Heart left ventricle (tissue), 13 donors: ENCODE measurements around the gene GZF1.

Source experiments
- POLR2A ChIP-seq, 2 donors: fragments of 450-650 bp; IDR thresholded peaks; one replicate each; pipeline ENCODE4 v1.6.1; 2017; ENCODE audit warnings: antibody characterized with exemption in 2 of 2, mild to moderate bottlenecking in 2 of 2, moderate library complexity in 2 of 2
- TF ChIP-seq, protein P1 (sequence below), 12 donors: fragments of 200-600 bp; sonication (generic) in 4 of 12; IDR thresholded peaks; one replicate each; pipeline versions ENCODE4 v1.5.0 to v1.8.0; 2018 to 2022; ENCODE audit warnings: antibody characterized with exemption in 12 of 12, mild to moderate bottlenecking in 5 of 12
- donor health status: ischemic (EF 13 %, LVEDD 7.1; RV severe dilation, severe dysfunction).
- donor health status: DM: no; HTN: yes; CAD: no.
- donor health status: DM: no; HTN: no; CAD: no.
- donor health status: ischemic (EF 25% LVEDD 6.9; RV normal size, moderate dysfunction).
- donor health status: ischemic (EF 25% LVEDD 5.7; RV mildly dilated, moderate dysfunction).
- donor health status: ischemic (EF 35%, LVEDD 5.7; RV mildly dilated, moderate dysfunction).
- donor health status: nonischemic (EF 11% LVEDD 7.7; RV severe dilation, severe dysfunction).
- donor health status: DM: yes; HTN: yes; CAD: no.
- donor health status: PGD.
- donor health status: ischemic (EF 29% LVEDD 5.4; RV normal size, mild dysfunction).
- donor health status: nonischemic (EF 23%, LVEDD 6.1; RV moderate dilation, normal function).

DNA sequence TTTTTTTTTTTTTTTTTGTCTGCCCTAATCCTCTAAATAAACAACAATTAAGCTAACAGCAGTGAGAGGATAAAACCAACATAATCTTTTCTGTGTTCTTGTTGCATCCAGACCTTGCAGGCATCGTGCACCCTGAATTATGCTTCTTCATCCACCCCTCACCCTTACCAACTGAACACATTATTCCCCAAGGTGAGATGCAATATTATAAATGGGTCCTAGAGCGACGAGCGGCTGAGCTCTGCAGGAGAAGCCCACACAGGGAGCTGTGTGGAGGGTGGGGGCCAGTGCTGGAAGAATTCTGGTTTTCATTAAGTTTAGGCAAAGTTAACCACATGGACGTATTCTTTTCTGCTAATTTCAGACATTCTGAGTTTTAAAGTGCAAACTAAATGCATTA, 43.6 kb upstream of the GZF1 start:
- no peak for TF ChIP-seq POLR2A (IDR thresholded peaks at IDR 0.05)
- TF ChIP-seq, protein P1, sequence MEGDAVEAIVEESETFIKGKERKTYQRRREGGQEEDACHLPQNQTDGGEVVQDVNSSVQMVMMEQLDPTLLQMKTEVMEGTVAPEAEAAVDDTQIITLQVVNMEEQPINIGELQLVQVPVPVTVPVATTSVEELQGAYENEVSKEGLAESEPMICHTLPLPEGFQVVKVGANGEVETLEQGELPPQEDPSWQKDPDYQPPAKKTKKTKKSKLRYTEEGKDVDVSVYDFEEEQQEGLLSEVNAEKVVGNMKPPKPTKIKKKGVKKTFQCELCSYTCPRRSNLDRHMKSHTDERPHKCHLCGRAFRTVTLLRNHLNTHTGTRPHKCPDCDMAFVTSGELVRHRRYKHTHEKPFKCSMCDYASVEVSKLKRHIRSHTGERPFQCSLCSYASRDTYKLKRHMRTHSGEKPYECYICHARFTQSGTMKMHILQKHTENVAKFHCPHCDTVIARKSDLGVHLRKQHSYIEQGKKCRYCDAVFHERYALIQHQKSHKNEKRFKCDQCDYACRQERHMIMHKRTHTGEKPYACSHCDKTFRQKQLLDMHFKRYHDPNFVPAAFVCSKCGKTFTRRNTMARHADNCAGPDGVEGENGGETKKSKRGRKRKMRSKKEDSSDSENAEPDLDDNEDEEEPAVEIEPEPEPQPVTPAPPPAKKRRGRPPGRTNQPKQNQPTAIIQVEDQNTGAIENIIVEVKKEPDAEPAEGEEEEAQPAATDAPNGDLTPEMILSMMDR (IDR thresholded peaks at IDR 0.05), result no peak
